ENCODE data around the gene MAP3K9. TPM values are rescaled to one million over a fixed set of nuclear protein-coding genes. Genes with fewer than 3 reads are reported as not detected.
A peak's percentile ranks its signal among the peaks of the same experiment; 100 is the strongest.

The MAP3K9 gene
- total RNA-seq, 1 experiment from 2014 or later: 5.4 TPM

GRCh38 chr14:70796551-70796950 lies 12.8 kb downstream of the MAP3K9 start:
- no peak for DNase-seq (ENCODE audit: low read depth, low spot score)
- in situ Hi-C loops (cut with HindIII; ENCODE audit: low pct_unique_long_range_greater_than_20kb, low sequenced_read_pairs): no loop called here

DNA sequence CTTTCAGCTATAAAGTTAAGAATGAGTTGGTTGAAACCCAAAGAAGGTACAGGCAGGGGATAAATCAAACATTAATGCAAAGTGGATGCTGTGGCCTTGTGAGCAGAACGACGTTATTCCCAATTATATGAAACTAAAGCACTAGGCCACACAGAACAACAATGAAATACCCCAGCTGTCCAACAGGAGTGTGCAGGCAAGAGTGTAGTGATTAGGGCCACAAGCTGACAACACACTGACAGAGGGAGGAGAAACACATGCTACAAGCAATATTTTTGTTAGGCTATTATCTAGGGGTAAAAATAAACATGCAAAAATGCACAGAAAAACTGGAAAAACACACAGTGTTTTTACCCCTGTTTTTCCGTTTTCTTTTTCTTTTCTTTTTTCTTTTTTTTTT lies 15.0 kb downstream of the MAP3K9 start:
- no peak for DNase-seq (ENCODE audit: low read depth, low spot score)
- in situ Hi-C loops (cut with HindIII; ENCODE audit: low pct_unique_long_range_greater_than_20kb, low sequenced_read_pairs): no loop called here

DNA sequence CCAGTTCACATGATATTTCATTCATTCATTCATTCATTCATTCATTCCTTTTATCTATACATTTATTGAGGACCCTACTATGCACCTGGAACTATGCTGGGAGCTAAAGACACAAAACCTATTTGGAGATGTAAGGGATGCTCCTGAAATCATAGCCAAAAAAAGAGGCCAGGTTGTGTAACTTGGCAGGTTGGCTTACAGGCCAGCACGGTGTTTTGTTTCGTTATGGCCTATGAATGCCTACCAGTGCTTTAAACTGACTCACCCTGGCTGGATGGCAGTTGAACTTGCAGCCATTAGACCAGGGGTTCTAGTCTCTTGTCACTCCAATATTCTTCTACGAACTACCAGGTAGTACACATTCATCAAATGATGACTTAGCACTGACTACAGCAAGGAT lies 15.7 kb downstream of the MAP3K9 start:
- in situ Hi-C loops (cut with HindIII; ENCODE audit: low pct_unique_long_range_greater_than_20kb, low sequenced_read_pairs): no loop called here
- DNase-seq (ENCODE audit: low read depth, low spot score): no peak

DNA sequence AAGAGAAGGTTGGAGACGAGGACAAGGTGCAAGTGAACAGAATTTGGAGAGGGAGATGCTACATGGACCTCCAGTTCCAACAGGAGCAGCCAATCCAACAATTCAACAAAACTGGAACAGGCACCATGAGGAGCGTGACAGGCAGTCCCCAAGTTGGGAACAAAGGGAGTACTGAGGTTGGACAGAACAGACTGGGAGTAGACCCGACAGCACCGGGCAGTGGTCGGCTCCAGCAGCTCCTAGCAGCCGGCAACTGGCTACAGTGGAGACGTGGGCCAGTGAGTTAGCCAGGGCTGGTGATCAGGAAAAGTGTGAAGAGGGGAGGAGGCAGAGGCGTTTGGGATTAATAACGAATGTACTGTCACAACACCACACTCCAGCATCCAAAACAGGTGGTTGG lies 16.4 kb downstream of the MAP3K9 start:
- in situ Hi-C loops (cut with HindIII; ENCODE audit: low pct_unique_long_range_greater_than_20kb, low sequenced_read_pairs): no loop called here
- no peak for DNase-seq (ENCODE audit: low read depth, low spot score)

- DNase-seq (ENCODE audit: low read depth, low spot score): no peak
- in situ Hi-C loops (cut with HindIII; ENCODE audit: low pct_unique_long_range_greater_than_20kb, low sequenced_read_pairs): no loop called here
Measured at GRCh38 chr14:70791971-70792370, 17.3 kb downstream of the MAP3K9 start.

GRCh38 chr14:70789961-70790360 lies 19.4 kb downstream of the MAP3K9 start:
- DNase-seq (ENCODE audit: low read depth, low spot score): no peak
- in situ Hi-C loops (cut with HindIII; ENCODE audit: low pct_unique_long_range_greater_than_20kb, low sequenced_read_pairs): no loop called here

DNA sequence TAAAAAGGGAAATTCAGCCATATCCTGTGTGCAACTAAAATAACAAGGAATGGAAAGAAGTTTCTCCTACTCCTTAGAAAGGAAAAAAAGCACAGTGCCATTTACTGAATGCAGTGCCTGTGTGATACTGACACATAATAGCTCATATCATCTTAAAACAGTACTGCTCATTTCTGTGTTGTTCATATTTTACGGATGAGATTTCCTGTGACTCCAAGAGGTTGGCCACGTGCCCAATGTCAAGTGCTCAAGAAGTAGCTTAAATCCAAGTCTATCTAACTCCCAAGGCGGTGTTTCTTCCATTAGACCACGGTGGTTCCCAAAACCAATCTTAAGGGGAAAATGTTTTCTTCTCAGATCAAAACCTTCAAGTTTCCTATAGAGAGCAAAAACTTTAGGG lies 20.0 kb downstream of the MAP3K9 start:
- in situ Hi-C loops (cut with HindIII; ENCODE audit: low pct_unique_long_range_greater_than_20kb, low sequenced_read_pairs): no loop called here
- DNase-seq (ENCODE audit: low read depth, low spot score): peak; percentile 5

DNA sequence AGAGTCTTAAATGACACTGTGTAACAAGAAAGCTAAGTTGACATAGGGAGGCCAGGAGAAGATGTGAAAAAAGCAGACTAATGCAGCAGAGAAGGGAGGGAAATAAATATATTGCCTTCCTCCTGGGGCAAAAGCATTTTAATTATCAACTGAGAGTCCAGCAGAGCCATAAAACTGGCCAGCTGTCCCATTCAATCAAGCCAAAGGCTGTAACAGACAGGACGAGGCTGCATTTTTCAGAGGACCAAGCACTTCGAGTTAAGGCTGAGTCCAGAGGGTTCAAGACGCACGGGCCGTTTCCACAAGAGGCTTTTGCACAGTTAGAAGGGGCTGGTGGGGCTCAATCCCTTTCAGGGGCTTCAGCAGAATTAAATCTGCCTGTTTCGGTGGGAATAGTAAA lies 20.4 kb downstream of the MAP3K9 start:
- in situ Hi-C loops (cut with HindIII; ENCODE audit: low pct_unique_long_range_greater_than_20kb, low sequenced_read_pairs): no loop called here
- DNase-seq (ENCODE audit: low read depth, low spot score): no peak

DNA sequence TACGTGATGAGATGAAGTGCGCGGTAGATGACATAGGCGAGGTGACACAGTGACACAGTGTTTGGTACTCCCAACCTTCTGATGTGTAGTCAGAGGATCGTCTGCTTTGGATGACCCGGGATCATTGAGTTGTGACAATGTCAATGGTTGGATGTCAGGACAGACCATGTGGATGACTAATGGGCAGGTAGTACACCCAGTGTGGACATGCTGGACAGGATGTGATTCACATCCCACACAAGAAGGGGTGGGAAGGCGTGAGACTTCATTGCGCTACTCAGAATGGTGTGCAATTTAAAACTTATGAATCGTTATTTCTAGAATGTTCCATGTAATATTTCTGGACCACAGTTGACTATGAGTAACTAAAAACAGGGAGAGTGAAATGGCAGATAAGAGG lies 23.8 kb downstream of the MAP3K9 start:
- in situ Hi-C loops (cut with HindIII; ENCODE audit: low pct_unique_long_range_greater_than_20kb, low sequenced_read_pairs): no loop called here
- no peak for DNase-seq (ENCODE audit: low read depth, low spot score)

- no peak for DNase-seq (ENCODE audit: low read depth, low spot score)
- in situ Hi-C loops (cut with HindIII; ENCODE audit: low pct_unique_long_range_greater_than_20kb, low sequenced_read_pairs): no loop called here
Measured at GRCh38 chr14:70784886-70785285, 24.4 kb downstream of the MAP3K9 start.

GRCh38 chr14:70782361-70782760 lies 27.0 kb downstream of the MAP3K9 start:
- in situ Hi-C loops (cut with HindIII; ENCODE audit: low pct_unique_long_range_greater_than_20kb, low sequenced_read_pairs): no loop called here
- no peak for DNase-seq (ENCODE audit: low read depth, low spot score)

- in situ Hi-C loops (cut with HindIII; ENCODE audit: low pct_unique_long_range_greater_than_20kb, low sequenced_read_pairs): no loop called here
- DNase-seq (ENCODE audit: low read depth, low spot score): no peak
Measured at GRCh38 chr14:70780396-70781075, 28.8 kb downstream of the MAP3K9 start.

DNA sequence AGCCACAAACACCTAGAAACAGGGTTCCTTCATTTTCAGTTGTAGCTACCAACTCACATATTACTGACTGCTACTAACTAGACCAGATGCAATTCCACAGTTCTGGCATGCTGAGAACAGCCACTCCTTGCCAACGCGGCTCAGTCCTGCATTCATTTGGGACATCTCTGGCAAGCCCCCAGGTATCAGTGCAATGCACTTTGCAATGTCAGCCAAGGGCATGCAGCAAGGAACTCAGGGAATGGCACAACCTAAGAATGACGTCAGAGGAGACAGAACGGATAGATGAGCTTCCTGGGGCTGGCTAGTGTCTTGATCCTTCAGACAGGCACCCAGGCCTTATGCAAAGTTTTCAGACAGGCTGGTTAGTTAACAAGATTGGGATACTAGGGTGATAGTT lies 29.6 kb downstream of the MAP3K9 start:
- in situ Hi-C loops (cut with HindIII; ENCODE audit: low pct_unique_long_range_greater_than_20kb, low sequenced_read_pairs): no loop called here
- DNase-seq (ENCODE audit: low read depth, low spot score): no peak

GRCh38 chr14:70776197-70776596 lies 33.1 kb downstream of the MAP3K9 start:
- in situ Hi-C loops (cut with HindIII; ENCODE audit: low pct_unique_long_range_greater_than_20kb, low sequenced_read_pairs): no loop called here
- DNase-seq (ENCODE audit: low read depth, low spot score): no peak

- DNase-seq (ENCODE audit: low read depth, low spot score): no peak
- in situ Hi-C loops (cut with HindIII; ENCODE audit: low pct_unique_long_range_greater_than_20kb, low sequenced_read_pairs): no loop called here
Measured at GRCh38 chr14:70773182-70773862, 36.0 kb downstream of the MAP3K9 start.

GRCh38 chr14:70771781-70772212 lies 37.5 kb downstream of the MAP3K9 start:
- DNase-seq (ENCODE audit: low read depth, low spot score): peak; percentile 87

GRCh38 chr14:70770490-70770889 lies 38.8 kb downstream of the MAP3K9 start:
- in situ Hi-C loops (cut with HindIII; ENCODE audit: low pct_unique_long_range_greater_than_20kb, low sequenced_read_pairs): no loop called here
- no peak for DNase-seq (ENCODE audit: low read depth, low spot score)

More at GRCh38 chr14:70771781-70772212, 37.5 kb downstream of the MAP3K9 start:
- in situ Hi-C loops (cut with HindIII; ENCODE audit: low pct_unique_long_range_greater_than_20kb, low sequenced_read_pairs): no loop called here

GRCh38 chr14:70759398-70759797 lies 49.9 kb downstream of the MAP3K9 start:
- in situ Hi-C loops (cut with HindIII; ENCODE audit: low pct_unique_long_range_greater_than_20kb, low sequenced_read_pairs): no loop called here
- no peak for DNase-seq (ENCODE audit: low read depth, low spot score)

DNA sequence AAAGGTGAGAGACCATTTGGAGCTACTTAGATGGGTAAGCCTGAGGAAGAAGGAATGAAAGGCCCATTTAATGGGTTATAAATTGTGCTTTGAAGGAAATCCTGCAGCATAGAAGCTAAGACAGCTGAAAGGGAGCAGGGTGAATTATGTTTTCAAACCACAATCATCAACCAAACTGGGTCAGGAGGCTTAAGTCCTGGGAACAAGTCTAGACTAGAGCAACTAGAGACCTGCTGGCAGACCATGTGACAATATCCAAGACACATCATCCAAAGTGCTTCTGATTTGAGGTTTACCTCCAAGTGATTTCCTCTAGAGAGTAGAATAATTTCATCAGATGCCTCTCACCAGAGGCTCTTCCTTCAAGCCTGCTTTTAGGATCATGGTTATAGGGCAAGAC lies 53.7 kb downstream of the MAP3K9 start:
- in situ Hi-C loops (cut with HindIII; ENCODE audit: low pct_unique_long_range_greater_than_20kb, low sequenced_read_pairs): no loop called here
- no peak for DNase-seq (ENCODE audit: low read depth, low spot score)

Measured in SK-MEL-5 (cell line).